Measurements from ENCODE around the gene CYP1A1.
"Not testable (repeated sequence)": the region's sequence is repeated elsewhere in the genome, so short reads cannot be mapped to it uniquely, and the experiment has no call there.

CYP1A1 gene

GRCh38 chr15:74754593-74755215 lies 29.4 kb upstream of the CYP1A1 start:
- in situ Hi-C loops (cut with HindIII; ENCODE audit: low pct_unique_long_range_greater_than_20kb, low sequenced_read_pairs): no loop called here
- no peak for DNase-seq (ENCODE audit: low read depth in 1 of 2, low spot score in 1 of 2)
- TF ChIP-seq JUND (IDR thresholded peaks at IDR 0.05; ENCODE audit: low read depth): no peak

DNA sequence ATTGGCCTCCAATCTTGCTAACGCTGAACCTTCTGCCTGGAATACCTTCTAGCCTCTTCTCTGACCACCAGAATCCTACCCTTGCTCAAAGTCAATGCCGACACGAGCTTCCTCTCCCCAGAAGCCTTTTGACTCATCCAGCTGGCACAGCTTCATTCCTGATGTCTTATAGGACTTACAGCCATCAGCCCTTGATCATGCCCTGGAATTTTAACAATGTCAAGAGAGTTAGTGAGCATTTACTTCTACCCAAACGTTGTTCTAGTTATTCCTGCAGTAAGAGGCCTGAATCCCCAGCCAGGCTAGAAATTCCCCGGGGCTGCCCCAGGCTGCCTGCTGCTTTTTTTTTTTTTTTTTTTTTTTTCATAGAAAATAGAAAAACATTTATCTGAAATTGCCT lies 27.2 kb upstream of the CYP1A1 start:
- TF ChIP-seq JUND (IDR thresholded peaks at IDR 0.05; ENCODE audit: low read depth): no peak
- in situ Hi-C loops (cut with HindIII; ENCODE audit: low pct_unique_long_range_greater_than_20kb, low sequenced_read_pairs): no loop called here
- peak in 1 of 2 experiments; percentile 47 for DNase-seq (ENCODE audit: low read depth in 1 of 2, low spot score in 1 of 2)

- no peak for DNase-seq (ENCODE audit: low read depth in 1 of 2, low spot score in 1 of 2)
- TF ChIP-seq JUND (IDR thresholded peaks at IDR 0.05; ENCODE audit: low read depth): no peak
- in situ Hi-C loops (cut with HindIII; ENCODE audit: low pct_unique_long_range_greater_than_20kb, low sequenced_read_pairs): no loop called here
Observed at GRCh38 chr15:74752011-74752410, 26.7 kb upstream of the CYP1A1 start.

DNA sequence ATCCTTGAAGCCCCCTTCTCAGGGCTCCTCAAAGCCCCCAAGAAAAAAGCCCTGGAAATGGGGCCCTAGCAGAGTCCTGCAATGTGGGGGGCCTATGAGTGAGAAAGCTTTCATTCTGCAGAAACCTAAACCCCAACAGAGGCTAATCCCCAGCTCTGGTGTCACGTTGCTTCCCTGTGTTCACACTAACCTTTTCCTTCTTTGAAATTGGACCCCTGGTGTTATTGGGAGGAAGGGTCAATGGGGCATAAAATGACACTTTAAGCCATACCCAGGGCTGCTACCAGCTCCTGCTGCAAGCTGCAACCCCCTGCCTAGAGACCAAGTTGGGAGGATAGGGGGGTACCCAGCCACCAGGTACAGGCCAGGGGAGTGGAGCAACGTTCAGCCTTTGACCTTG lies 25.4 kb upstream of the CYP1A1 start:
- DNase-seq (ENCODE audit: low read depth in 1 of 2, low spot score in 1 of 2): no peak
- TF ChIP-seq JUND (IDR thresholded peaks at IDR 0.05; ENCODE audit: low read depth): no peak
- in situ Hi-C loops (cut with HindIII; ENCODE audit: low pct_unique_long_range_greater_than_20kb, low sequenced_read_pairs): no loop called here

GRCh38 chr15:74749832-74750231 lies 24.5 kb upstream of the CYP1A1 start:
- TF ChIP-seq JUND (IDR thresholded peaks at IDR 0.05; ENCODE audit: low read depth): no peak
- no peak for DNase-seq (ENCODE audit: low read depth in 1 of 2, low spot score in 1 of 2)
- in situ Hi-C loops (cut with HindIII; ENCODE audit: low pct_unique_long_range_greater_than_20kb, low sequenced_read_pairs): no loop called here

- no peak for DNase-seq (ENCODE audit: low read depth in 1 of 2, low spot score in 1 of 2)
- in situ Hi-C loops (cut with HindIII; ENCODE audit: low pct_unique_long_range_greater_than_20kb, low sequenced_read_pairs): no loop called here
- no peak for TF ChIP-seq JUND (IDR thresholded peaks at IDR 0.05; ENCODE audit: low read depth)
Observed at GRCh38 chr15:74748322-74748946, 23.1 kb upstream of the CYP1A1 start, which contains the start of gene CYP1A2. Gene CYP1A2 (plus strand): TSS chr15:74748845. CDS start chr15:74749739, 894 bp downstream.

DNA sequence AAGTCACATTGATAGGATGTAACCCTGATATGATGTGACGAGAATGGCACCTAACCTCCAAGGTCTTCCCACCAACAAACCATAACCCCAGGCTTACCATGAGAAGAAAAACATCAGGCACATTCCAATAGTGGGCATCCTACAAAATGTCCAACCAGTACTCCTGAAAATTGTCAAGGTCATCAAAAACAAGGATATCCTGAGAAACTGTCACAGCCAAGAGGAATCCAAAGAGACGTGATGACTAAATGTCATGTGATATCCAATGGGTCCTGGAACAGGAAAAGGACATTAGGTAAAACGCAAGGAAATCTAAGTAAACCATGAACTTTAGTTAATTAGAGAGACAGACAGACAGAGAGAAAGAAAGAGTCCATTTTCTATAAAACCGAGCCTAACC lies 21.1 kb upstream of the CYP1A1 start:
- in situ Hi-C loops (cut with HindIII; ENCODE audit: low pct_unique_long_range_greater_than_20kb, low sequenced_read_pairs): no loop called here
- no peak for DNase-seq (ENCODE audit: low read depth in 1 of 2, low spot score in 1 of 2)
- TF ChIP-seq JUND (IDR thresholded peaks at IDR 0.05; ENCODE audit: low read depth): no peak

DNA sequence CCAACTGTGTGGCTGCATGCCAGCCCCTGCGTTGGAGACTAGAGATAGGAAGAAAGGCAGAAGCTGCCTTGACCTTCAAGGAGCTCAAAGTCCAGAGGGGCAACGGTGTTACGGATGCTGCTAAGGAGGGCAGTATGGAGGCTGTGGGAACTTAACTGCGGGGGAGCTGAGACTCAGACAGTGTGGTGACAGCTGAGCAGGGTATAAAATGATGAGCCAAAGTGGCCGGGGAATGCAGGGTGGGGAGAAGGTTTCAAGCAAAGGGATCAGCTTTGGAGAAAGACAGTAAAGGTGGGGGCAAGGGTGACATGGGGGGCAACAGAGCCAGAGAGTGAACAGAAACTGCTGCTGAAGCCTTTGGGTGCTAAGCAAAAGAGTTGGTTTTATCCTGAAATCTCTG lies 17.1 kb upstream of the CYP1A1 start:
- in situ Hi-C loops (cut with HindIII; ENCODE audit: low pct_unique_long_range_greater_than_20kb, low sequenced_read_pairs): no loop called here
- DNase-seq (ENCODE audit: low read depth in 1 of 2, low spot score in 1 of 2): no peak
- TF ChIP-seq JUND (IDR thresholded peaks at IDR 0.05; ENCODE audit: low read depth): no peak

- in situ Hi-C loops (cut with HindIII; ENCODE audit: low pct_unique_long_range_greater_than_20kb, low sequenced_read_pairs); DNase-seq (ENCODE audit: low read depth in 1 of 2, low spot score in 1 of 2): not testable (repeated sequence)
Observed at GRCh38 chr15:74738239-74738638, 12.9 kb upstream of the CYP1A1 start.

DNA sequence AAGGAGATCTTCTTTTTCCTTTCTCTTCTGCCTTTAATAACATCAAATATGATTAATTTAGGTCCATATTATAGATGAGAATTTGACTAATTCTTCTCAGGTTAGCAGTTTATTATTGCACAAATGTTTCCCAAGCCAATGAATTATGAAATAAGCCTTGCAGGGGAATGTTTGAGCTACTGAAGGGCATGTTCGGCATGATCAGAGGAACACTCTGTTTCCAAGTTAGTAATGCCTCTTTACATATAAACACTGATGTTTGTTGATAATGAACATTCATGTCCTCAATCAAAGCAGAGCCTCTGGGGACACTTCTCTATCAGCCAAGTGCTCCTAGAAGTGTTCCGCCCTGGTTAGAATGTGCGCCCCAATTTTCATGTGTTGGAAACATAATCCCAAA lies 10.0 kb upstream of the CYP1A1 start:
- in situ Hi-C loops (cut with HindIII; ENCODE audit: low pct_unique_long_range_greater_than_20kb, low sequenced_read_pairs): no loop called here
- no peak for TF ChIP-seq JUND (IDR thresholded peaks at IDR 0.05; ENCODE audit: low read depth)
- DNase-seq (ENCODE audit: low read depth in 1 of 2, low spot score in 1 of 2): no peak

DNA sequence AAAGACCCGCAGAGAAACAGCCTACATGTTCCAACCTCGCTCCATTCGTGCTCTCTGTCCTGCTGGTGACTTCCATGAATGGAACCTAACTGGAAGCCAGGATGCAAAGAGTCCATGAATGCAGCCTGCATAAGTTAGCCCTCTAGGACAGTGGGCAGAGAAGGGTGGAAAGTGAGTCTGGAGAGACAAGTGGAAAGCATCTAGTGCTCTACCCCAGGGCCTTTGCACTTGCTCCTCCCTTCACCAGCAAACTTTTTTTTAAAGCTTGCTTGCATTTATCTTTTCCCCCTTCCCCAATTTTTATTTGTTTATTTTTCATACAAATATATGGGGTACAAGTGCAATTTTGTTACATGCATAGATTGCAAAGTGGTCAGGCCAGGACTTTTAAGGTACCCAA lies 7.9 kb upstream of the CYP1A1 start:
- TF ChIP-seq JUND (IDR thresholded peaks at IDR 0.05; ENCODE audit: low read depth): no peak
- in situ Hi-C loops (cut with HindIII; ENCODE audit: low pct_unique_long_range_greater_than_20kb, low sequenced_read_pairs): no loop called here
- DNase-seq (ENCODE audit: low read depth in 1 of 2, low spot score in 1 of 2): no peak

GRCh38 chr15:74732846-74733245 lies 7.5 kb upstream of the CYP1A1 start:
- no peak for DNase-seq (ENCODE audit: low read depth in 1 of 2, low spot score in 1 of 2)
- TF ChIP-seq JUND (IDR thresholded peaks at IDR 0.05; ENCODE audit: low read depth): no peak
- in situ Hi-C loops (cut with HindIII; ENCODE audit: low pct_unique_long_range_greater_than_20kb, low sequenced_read_pairs): no loop called here

GRCh38 chr15:74730619-74731316 lies 5.4 kb upstream of the CYP1A1 start:
- TF ChIP-seq JUND (IDR thresholded peaks at IDR 0.05; ENCODE audit: low read depth): no peak
- no peak for DNase-seq (ENCODE audit: low read depth in 1 of 2, low spot score in 1 of 2)
- in situ Hi-C loops (cut with HindIII; ENCODE audit: low pct_unique_long_range_greater_than_20kb, low sequenced_read_pairs): no loop called here

GRCh38 chr15:74729372-74729771 lies 4.0 kb upstream of the CYP1A1 start:
- in situ Hi-C loops (cut with HindIII; ENCODE audit: low pct_unique_long_range_greater_than_20kb, low sequenced_read_pairs); DNase-seq (ENCODE audit: low read depth in 1 of 2, low spot score in 1 of 2): not testable (repeated sequence)

DNA sequence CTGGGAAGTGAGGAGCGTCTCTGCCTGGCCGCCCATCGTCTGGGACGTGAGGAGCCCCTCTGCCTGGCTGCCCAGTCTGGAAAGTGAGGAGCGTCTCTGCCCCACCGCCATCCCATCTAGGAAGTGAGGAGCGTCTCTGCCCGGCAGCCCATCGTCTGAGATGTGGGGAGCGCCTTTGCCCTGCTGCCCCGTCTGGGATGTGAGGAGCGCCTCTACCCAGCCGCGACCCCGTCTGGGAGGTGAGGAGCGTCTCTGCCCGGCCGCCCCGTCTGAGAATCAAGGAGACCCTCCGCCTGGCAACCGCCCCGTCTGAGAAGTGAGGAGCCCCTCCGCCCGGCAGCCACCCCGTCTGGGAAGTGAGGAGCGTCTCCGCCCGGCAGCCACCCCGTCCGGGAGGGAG lies 3.4 kb upstream of the CYP1A1 start:
- DNase-seq (ENCODE audit: low read depth in 1 of 2, low spot score in 1 of 2); in situ Hi-C loops (cut with HindIII; ENCODE audit: low pct_unique_long_range_greater_than_20kb, low sequenced_read_pairs): not testable (repeated sequence)

Data from T47D (cell line).